Measurements from ENCODE around the gene PRDX6. TPM values are rescaled to one million over a fixed set of nuclear protein-coding genes. Genes with fewer than 3 reads are reported as not detected.
"Not testable (repeated sequence)": the region's sequence is repeated elsewhere in the genome, so short reads cannot be mapped to it uniquely, and the experiment has no call there.

PRDX6 gene
- total RNA-seq = 109 and 110 TPM in 2 replicates

DNA sequence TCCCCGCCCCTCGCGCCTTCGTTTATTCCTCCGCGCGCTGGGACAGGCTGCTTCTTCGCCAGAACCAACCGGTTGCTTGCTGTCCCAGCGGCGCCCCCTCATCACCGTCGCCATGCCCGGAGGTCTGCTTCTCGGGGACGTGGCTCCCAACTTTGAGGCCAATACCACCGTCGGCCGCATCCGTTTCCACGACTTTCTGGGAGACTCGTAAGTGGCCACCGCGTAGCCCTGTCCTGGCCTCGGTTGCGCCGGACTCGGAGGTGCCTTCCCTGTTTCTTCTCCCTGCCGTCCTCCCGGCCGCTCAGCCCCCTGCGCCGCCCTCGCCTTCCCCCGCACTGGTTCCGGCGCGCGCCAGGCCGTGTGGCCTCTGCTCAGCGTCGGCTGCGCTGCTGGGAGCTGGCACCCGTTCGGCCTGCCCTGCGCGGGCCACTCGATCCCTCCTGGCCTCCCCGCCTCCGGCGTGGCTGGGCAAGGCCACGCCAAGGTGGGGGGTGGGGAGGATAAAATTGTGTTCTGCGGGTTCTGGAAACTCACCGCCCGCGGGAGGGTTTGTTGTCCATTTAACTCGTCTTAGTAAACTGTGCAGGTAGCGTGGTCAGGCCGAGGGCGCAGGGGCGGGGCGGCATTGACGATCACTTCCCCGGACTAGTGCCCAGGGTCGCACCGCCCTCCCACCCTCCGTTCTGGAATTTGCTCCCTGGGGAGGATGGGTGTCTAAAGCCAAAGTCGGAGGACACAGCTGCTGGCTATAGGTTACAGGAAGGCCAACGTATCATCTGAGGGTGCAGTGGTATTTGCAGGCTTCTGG, at the start of gene PRDX6:
TSS of gene PRDX6 (plus strand) at position 50 of the 808 bp plus-strand sequence. CDS start at position 113, 63 bp downstream.
- intact Hi-C loops (cut with micrococcal nuclease) = loop anchor here (1.0 to 2.0 kb wide), 3 partner anchors 347 to 945 kb away; partner anchors contain the start of genes CENPL, DARS2, RC3H1 and SUCO

- intact Hi-C loops (cut with micrococcal nuclease) = loop anchor here (1.0 to 10.0 kb wide), 6 partner anchors 9 to 1313 kb away; partner anchors contain the start of gene RABGAP1L
Measured at GRCh38 chr1:173429471-173430402, 47.4 kb upstream of the PRDX6 start.

GRCh38 chr1:173430677-173431303, 46.3 kb upstream of the PRDX6 start:
- intact Hi-C loops (cut with micrococcal nuclease) = loop anchor here (1.0 to 10.0 kb wide), 9 partner anchors 46 to 1312 kb away; partner anchors contain the start of genes CENPL, DARS2, RABGAP1L and ZBTB37

- intact Hi-C loops (cut with micrococcal nuclease) = loop anchor here (1.0 to 10.0 kb wide), 9 partner anchors 45 to 1311 kb away; partner anchors contain the start of genes CENPL, DARS2, RABGAP1L and ZBTB37
Measured at GRCh38 chr1:173431304-173432045, 45.7 kb upstream of the PRDX6 start.

DNA sequence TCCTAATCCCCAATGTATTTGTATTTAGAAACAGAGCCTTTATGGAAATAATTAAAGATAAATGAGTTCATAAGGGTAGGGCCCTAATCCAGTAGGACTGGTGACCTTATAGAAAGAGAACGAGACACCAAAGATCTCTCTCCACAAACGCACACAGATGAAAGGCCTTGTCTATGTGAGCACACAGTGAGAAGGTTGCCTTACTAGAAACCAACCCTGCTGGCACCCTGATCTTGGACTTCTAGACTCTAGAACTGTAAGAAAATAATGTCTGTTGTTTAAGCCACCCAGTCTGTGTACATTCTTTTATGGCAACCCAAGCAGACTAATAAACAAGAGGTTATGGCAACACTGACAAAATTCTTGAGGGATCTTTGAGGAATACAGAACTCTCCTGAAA, 44.8 kb upstream of the PRDX6 start:
- intact Hi-C loops (cut with micrococcal nuclease) = loop anchor here (5.0 to 10.0 kb wide), 4 partner anchors 192 to 1310 kb away; partner anchors contain the start of gene RABGAP1L

GRCh38 chr1:173433751-173434326, 43.3 kb upstream of the PRDX6 start:
- intact Hi-C loops (cut with micrococcal nuclease) = loop anchor here (5.0 to 10.0 kb wide), 4 partner anchors 191 to 1308 kb away; partner anchors contain the start of gene RABGAP1L

GRCh38 chr1:173436841-173437428, 40.2 kb upstream of the PRDX6 start:
- intact Hi-C loops (cut with micrococcal nuclease) = loop anchor here (10.0 kb wide), 1 partner anchor 188 kb away; no protein-coding TSS in a partner anchor

GRCh38 chr1:173438675-173439074, 38.5 kb upstream of the PRDX6 start:
- intact Hi-C loops (cut with micrococcal nuclease) = loop anchor here (10.0 kb wide), 1 partner anchor 186 kb away; no protein-coding TSS in a partner anchor

- intact Hi-C loops (cut with micrococcal nuclease) = no loop called here
Measured at GRCh38 chr1:173440430-173440829, 36.7 kb upstream of the PRDX6 start.

GRCh38 chr1:173444757-173445156, 32.4 kb upstream of the PRDX6 start:
- intact Hi-C loops (cut with micrococcal nuclease) = no loop called here

DNA sequence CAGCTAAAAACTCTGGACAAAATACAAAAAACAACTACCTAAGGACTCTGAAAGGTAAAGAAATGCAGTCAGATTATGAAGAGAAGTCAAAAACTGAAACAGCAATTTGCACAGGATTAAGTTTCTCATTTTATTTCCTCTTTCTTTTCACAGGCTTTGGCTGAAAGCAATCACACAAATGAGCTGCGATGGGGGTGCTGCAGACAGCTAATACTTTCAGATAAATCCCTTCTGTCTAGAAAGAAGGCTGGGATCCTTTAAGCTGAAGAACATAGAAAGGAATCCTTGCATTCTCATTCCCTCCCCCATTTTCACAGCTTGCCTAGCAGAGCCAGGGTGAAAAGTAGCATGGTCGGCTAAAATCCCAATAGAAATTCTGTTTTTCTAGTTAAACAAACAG, 32.0 kb upstream of the PRDX6 start:
- intact Hi-C loops (cut with micrococcal nuclease) = no loop called here

DNA sequence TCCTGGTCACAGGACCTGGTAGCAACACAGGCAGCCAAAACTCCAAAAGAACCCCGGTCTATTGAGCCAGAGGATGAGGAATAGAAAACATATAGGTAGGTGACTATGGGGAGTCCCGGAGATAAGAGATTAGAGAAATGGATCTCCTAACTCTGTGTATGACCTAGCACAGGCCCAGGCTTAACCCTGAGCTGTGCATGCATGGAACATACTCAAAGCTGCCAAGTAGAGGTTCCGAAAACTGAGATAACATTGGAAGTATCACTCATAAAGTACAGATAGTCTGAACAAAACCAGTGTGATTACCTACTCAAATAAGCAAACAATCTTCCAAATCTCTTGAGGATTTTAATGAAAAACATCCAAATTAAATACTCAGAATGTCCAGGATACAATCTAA, 31.5 kb upstream of the PRDX6 start:
- intact Hi-C loops (cut with micrococcal nuclease) = no loop called here

DNA sequence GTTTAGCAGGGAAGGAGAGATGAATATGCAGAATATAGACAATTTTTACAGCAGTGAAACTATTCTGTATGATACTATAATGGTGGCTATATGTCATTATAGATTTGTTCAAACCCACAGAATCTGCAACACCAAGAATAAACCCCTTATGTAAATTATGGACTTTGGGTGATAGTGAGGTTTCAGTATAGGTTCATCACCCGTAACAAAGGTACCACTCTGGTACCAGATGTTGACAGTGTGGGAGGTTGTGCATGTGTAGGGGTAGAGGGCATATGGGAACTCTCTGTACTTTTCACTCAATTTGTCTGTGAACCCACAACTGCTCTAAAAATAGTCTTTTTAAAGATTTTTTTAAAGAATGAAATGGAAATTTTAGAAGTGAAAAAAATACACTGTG, 29.9 kb upstream of the PRDX6 start:
- intact Hi-C loops (cut with micrococcal nuclease) = no loop called here

- intact Hi-C loops (cut with micrococcal nuclease) = no loop called here
Measured at GRCh38 chr1:173448945-173449344, 28.2 kb upstream of the PRDX6 start.

DNA sequence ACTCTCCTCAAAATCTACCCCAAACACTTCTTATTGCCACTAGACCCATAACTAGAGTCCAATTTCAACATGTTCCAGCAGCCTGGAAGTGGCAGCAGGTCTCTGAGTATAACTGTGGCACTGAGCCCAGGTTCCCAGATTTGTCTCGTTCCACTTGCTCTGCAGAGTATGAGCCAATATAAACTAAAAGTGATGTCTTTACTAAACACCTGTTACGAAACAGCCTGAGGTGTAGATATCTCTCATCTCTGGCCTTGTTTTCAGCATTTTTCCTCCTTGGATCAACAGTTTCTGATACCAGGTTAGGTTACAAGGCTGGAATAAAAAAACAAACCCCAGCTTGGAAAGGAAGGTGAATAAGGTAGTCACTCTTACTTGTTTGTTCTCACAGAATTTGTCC, 25.2 kb upstream of the PRDX6 start:
- intact Hi-C loops (cut with micrococcal nuclease) = no loop called here

GRCh38 chr1:173453982-173454381, 23.2 kb upstream of the PRDX6 start:
- intact Hi-C loops (cut with micrococcal nuclease) = no loop called here

DNA sequence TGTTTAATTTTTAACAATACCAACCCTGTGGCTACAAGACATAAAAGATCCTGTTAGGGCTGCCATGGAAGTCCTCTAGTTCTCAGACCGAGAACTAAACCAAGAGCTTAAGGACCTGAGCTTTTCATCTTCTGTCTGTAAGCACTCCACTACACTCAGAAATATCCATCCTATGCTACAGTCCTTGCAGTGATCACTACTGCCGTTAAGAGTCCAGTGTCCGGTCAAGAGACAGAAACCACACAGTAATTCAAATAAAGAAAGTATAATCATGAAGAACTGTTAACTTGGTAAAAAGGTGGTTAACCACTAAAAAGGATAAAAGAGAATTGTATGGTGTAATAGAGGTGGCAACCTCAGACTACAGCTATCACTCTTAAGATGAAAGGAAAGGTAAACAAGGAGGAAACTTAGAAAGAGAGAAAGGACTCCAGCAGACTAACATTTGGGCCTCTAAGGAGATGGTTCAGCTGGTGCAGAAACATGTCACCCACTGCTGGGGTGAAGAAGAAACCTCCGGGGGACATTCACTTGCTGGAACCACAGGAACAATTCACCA, 22.1 kb upstream of the PRDX6 start:
- intact Hi-C loops (cut with micrococcal nuclease) = no loop called here

- intact Hi-C loops (cut with micrococcal nuclease) = no loop called here
Measured at GRCh38 chr1:173459885-173460284, 17.2 kb upstream of the PRDX6 start.

DNA sequence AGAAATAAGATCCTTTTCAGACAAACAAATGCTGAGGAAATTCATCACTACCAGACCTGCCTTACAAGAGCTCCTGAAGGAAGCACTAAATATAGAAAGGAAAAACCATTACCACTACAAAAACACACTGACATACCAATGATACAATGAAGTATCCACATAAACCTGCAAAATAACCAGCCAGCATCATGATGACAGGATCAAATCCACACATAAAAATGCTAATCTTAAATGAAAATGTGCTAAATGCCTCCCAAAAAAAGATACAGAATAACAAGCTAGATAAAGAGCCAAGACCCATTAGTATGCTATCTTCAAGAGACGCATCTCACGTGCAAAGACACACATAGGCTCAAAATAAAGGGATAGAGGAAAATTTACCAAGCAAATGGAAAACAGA, 14.5 kb upstream of the PRDX6 start:
- intact Hi-C loops (cut with micrococcal nuclease) = not testable (repeated sequence)

Measured in T-helper 2 cell treated with Interferon-gamma antibody and Interleukin-4, amounts not matched to agents 100 ng/mL and 5 ng/mL, for 36 hours (primary cell).